ENCODE results near the gene EVL. TPM values are rescaled to one million over a fixed set of nuclear protein-coding genes. Genes with fewer than 3 reads are reported as not detected.

The EVL gene
- total and polyA plus RNA-seq, 2 of the 8 experiments (the other 6 are each of a cell fraction or from before 2014, with no cell fraction given) = 30.7 to 64.6 TPM

- Histone ChIP-seq H3K4me1 (replicated peaks in 1 of 4; ENCODE audit: control insufficient read depth in 3 of 4, insufficient read depth in 4 of 4, low read length in 3 of 4) (peaks cover 0 to 3% (median 0%) of the 10 kb centered on the region in 4 experiments; a peak in 3 of 7 replicates), H2AK5ac (ENCODE audit: low read depth, low read length) (no peak overlapping the region), H3K4ac (replicated peaks; ENCODE audit: insufficient read length, low read depth, low read length) (no peak overlapping the region), H3K23ac (ENCODE audit: insufficient read length) (no peak overlapping the region), H2AFZ (ENCODE audit: low read length) (no peak overlapping the region), H3K27me3 (replicated peaks in 1 of 4; ENCODE audit: control insufficient read depth in 3 of 4, extremely low read depth in 1 of 4, insufficient read depth in 3 of 4, low read length in 3 of 4) (no peaks in the 10 kb centered on the region), H3K36me3 (ENCODE audit: control insufficient read depth in 2 of 4, insufficient read depth in 4 of 4, low read length in 3 of 4) (no peaks in the 10 kb centered on the region), H2BK15ac (ENCODE audit: low read length) (no peak overlapping the region), H4K5ac (ENCODE audit: insufficient read length, low read depth, low read length) (no peak overlapping the region), H3K4me2 (ENCODE audit: insufficient read depth in 1 of 2, low read depth in 2 of 2, low read length in 2 of 2) (no peak overlapping the region), H3K18ac (ENCODE audit: extremely low read depth, low read length) (no peak overlapping the region), H2BK5ac (ENCODE audit: low read depth, low read length) (no peak overlapping the region), H4K8ac (ENCODE audit: extremely low read depth, insufficient read depth, low read length) (no peak overlapping the region), H3K9me3 (ENCODE audit: insufficient read depth in 2 of 2, low read depth in 1 of 2, low read length in 1 of 2) (no peaks in the 10 kb centered on the region), H3K9ac (replicated peaks in 1 of 4; ENCODE audit: extremely low read depth in 1 of 4, low read depth in 3 of 4, low read length in 3 of 4) (no peak overlapping the region), H3K4me3 (ENCODE audit: extremely low read depth in 1 of 4, insufficient read depth in 2 of 4, low read depth in 3 of 4, low read length in 4 of 4) (no peak overlapping the region), H4K91ac (replicated peaks; ENCODE audit: insufficient read length, low read length) (no peak overlapping the region), H2BK120ac (replicated peaks; ENCODE audit: low read depth, low read length) (no peak overlapping the region), H2BK20ac (ENCODE audit: low read length) (no peak overlapping the region), H2BK12ac (ENCODE audit: low read depth, low read length) (no peak overlapping the region), H3K27ac (ENCODE audit: low read depth, low read length) (no peak overlapping the region), H3K23me2 (ENCODE audit: low read depth, low read length) (peaks cover 14% of the 10 kb centered on the region; the same call in 1 of the 2 replicates), H3K14ac (ENCODE audit: insufficient read length) (no peak overlapping the region), H4K20me1 (replicated peaks in 1 of 2; ENCODE audit: control insufficient read depth in 1 of 2, insufficient read depth in 2 of 2, low read length in 2 of 2) (no peaks in the 10 kb centered on the region), H3K56ac (replicated peaks; ENCODE audit: insufficient read length, low read depth, low read length) (no peak overlapping the region), H3K79me2 (ENCODE audit: control insufficient read depth in 1 of 2, insufficient read depth in 2 of 2, low read length in 2 of 2) (no peaks in the 10 kb centered on the region), H3K79me1 (ENCODE audit: low read depth, low read length) (no peaks in the 10 kb centered on the region)
- 100% methylated on average over 2 of the region's 2 CpGs; no CpG with 5 or more reads in 1 of the 2 experiments for WGBS, 2 experiments (ENCODE audit: extremely low coverage in 1 of 2, insufficient coverage in 1 of 2, insufficient read length in 1 of 2, insufficient replicate concordance in 2 of 2, low coverage in 1 of 2, low lambda C conversion rate in 2 of 2, missing lambda C conversion rate in 1 of 2)
- ChIA-PET POLR2A (ENCODE audit: partially characterized antibody) (interaction anchor here (1.2 kb wide), 1 partner anchor 9 kb away, joined by 4 read pairs; no protein-coding TSS in a partner anchor), CTCF (ENCODE audit: partially characterized antibody) (interaction anchor here (1.3 kb wide), 1 partner anchor 22 kb away, joined by 3 read pairs; no protein-coding TSS in a partner anchor)
- FAIRE-seq (no peak), DNase-seq (ENCODE audit: low read depth in 1 of 2, low spot score in 2 of 2) (no peak)
- TF ChIP-seq ZNF274 (IDR thresholded peaks at IDR 0.05; ENCODE audit: borderline replicate concordance, extremely low read depth, low read length) = no peak
- no peak for TF ChIP-seq HDAC2 (IDR thresholded peaks at IDR 0.05; ENCODE audit: borderline replicate concordance in 1 of 2, low read depth in 2 of 2, low read length in 2 of 2)
- no peak for TF ChIP-seq CREB1 (IDR thresholded peaks at IDR 0.05)
- TF ChIP-seq SIX5 (IDR thresholded peaks at IDR 0.05; ENCODE audit: low read depth, low read length) = no peak
- no peak for TF ChIP-seq CHD1 (IDR thresholded peaks at IDR 0.05; ENCODE audit: low read depth, low read length)
- no peak for TF ChIP-seq KDM4A (IDR thresholded peaks at IDR 0.05; ENCODE audit: low read depth, low read length, severe bottlenecking)
- no peak for TF ChIP-seq SP2 (IDR thresholded peaks at IDR 0.05; ENCODE audit: low read length)
- TF ChIP-seq SP4 (IDR thresholded peaks at IDR 0.05; ENCODE audit: low read length) = no peak
- TF ChIP-seq SP1 (IDR thresholded peaks at IDR 0.05; ENCODE audit: low read depth, low read length) = no peak
- TF ChIP-seq POU5F1 (IDR thresholded peaks at IDR 0.05; ENCODE audit: low read depth, low read length) = no peak
- TF ChIP-seq FOSL1 (IDR thresholded peaks at IDR 0.05; ENCODE audit: insufficient read depth, low read depth, low read length) = no peak
- no peak for TF ChIP-seq YY1 (IDR thresholded peaks at IDR 0.05; ENCODE audit: low read depth, low read length)
- TF ChIP-seq NANOG (IDR thresholded peaks at IDR 0.05; ENCODE audit: insufficient read depth, low read depth, low read length, poor library complexity, severe bottlenecking) = no peak
- TF ChIP-seq BCL11A (IDR thresholded peaks at IDR 0.05; ENCODE audit: low read depth in 2 of 2, low read length in 2 of 2) = no peak
- TF ChIP-seq SUZ12 (IDR thresholded peaks at IDR 0.05; ENCODE audit: low read length) = no peak
- TF ChIP-seq ASH2L (IDR thresholded peaks at IDR 0.05; ENCODE audit: low read length) = no peak
Observed at GRCh38 chr14:100170880-100171279, 105.7 kb downstream of the EVL start.

All from H1 (cell line).